Measurements from ENCODE around the gene CKS2.

Gene CKS2

DNA sequence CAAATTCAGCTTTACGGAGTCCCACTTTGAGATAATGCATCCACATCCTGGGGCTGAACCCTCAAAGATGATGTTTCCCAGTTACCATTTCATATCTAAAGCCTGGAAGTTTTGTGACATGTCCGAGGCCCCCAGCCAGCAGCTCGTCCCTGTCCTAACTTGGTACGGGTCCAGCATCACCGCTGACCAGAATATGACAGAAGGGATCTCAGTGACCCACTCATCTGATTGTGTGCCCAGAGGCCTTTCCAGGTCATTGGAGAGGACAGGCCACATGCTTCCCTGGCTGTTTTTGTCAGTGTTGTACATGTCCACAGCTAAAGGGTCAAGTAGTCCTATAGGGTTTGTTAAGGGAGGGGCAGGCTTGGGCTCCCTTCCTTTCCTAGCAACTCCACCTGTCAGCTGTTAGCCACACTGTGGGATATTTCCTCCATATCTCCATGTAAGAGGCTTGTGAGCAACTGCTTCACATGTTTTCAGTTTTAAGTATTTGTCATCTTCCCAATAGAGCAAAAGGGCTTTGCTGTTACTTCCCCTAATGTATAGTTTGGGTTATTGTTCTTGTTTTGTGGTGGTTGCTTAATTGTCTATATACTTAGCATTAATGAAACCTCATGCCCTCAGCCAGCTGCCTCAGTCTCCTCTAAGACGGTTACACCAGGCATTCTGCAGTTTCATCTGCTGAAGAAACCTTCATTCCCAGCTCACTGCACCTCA, 40.7 kb downstream of the CKS2 start:
- no peak for DNase-seq (ENCODE audit: low spot score)
- TF ChIP-seq, protein P1, sequence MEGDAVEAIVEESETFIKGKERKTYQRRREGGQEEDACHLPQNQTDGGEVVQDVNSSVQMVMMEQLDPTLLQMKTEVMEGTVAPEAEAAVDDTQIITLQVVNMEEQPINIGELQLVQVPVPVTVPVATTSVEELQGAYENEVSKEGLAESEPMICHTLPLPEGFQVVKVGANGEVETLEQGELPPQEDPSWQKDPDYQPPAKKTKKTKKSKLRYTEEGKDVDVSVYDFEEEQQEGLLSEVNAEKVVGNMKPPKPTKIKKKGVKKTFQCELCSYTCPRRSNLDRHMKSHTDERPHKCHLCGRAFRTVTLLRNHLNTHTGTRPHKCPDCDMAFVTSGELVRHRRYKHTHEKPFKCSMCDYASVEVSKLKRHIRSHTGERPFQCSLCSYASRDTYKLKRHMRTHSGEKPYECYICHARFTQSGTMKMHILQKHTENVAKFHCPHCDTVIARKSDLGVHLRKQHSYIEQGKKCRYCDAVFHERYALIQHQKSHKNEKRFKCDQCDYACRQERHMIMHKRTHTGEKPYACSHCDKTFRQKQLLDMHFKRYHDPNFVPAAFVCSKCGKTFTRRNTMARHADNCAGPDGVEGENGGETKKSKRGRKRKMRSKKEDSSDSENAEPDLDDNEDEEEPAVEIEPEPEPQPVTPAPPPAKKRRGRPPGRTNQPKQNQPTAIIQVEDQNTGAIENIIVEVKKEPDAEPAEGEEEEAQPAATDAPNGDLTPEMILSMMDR (IDR thresholded peaks at IDR 0.05; ENCODE audit: extremely low read depth, missing control alignments) = no peak

GRCh38 chr9:89352451-89352850, 41.5 kb downstream of the CKS2 start:
- DNase-seq (ENCODE audit: low spot score) = no peak
- TF ChIP-seq, protein P1 (IDR thresholded peaks at IDR 0.05; ENCODE audit: extremely low read depth, missing control alignments) = no peak

DNA sequence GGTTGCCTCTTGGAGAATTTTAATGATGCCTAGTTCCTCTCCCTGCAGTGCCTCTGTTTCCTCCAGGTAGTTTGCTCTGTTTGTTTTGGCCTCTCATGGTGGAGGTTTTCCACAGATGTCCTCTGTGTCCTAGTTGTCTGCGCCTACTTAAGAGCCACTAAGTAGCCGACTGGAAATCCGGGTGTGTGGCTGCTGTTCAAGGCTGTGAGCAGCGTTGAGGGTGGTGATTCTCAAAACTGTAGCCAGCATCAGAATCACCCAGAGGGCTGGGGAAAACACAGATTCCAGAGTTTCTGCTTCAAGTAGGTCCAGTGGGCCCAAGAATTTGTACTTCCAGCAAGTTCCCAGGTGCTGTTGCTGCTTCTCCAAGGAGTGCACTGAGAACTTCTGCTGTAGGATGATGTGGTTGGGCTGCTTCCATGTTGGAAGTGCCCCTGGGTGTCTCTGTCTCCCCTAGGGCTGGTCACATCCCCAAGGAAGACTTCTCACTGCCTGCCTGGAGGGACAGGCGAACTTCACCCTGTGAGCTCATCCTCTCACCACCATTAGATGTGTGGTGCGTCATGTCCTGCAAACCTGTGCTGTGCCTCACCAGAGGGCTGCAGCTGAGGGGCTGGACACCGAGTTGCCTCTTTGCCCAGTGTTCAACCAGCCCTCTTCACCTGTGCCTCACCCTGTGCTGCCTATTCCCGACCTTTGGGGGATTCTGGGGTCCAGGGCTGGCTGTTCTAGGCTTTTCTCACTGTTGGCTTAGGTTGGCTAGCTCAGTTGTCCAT, 42.1 kb downstream of the CKS2 start:
- no peak for DNase-seq (ENCODE audit: low spot score)
- TF ChIP-seq, protein P1 (IDR thresholded peaks at IDR 0.05; ENCODE audit: extremely low read depth, missing control alignments) = no peak

GRCh38 chr9:89353989-89354388, 43.0 kb downstream of the CKS2 start:
- DNase-seq (ENCODE audit: low spot score) = no peak
- TF ChIP-seq, protein P1 (IDR thresholded peaks at IDR 0.05; ENCODE audit: extremely low read depth, missing control alignments) = no peak

- TF ChIP-seq, protein P1 (IDR thresholded peaks at IDR 0.05; ENCODE audit: extremely low read depth, missing control alignments) = no peak
Measured at GRCh38 chr9:89354471-89354870, 43.5 kb downstream of the CKS2 start.

GRCh38 chr9:89356782-89357181, 45.8 kb downstream of the CKS2 start:
- TF ChIP-seq, protein P1 (IDR thresholded peaks at IDR 0.05; ENCODE audit: extremely low read depth, missing control alignments) = no peak
- no peak for DNase-seq (ENCODE audit: low spot score)

More at GRCh38 chr9:89354471-89354870, 43.5 kb downstream of the CKS2 start:
- no peak for DNase-seq (ENCODE audit: low spot score)
